ENCODE results near the gene TP53INP2. TPM values are rescaled to one million over a fixed set of nuclear protein-coding genes. Genes with fewer than 3 reads are reported as not detected.

Gene TP53INP2
- total and polyA plus RNA-seq, 2 of the 13 experiments (the other 11 are each of a cell fraction or from before 2014, with no cell fraction given) = 5.2 to 18.8 TPM

DNA sequence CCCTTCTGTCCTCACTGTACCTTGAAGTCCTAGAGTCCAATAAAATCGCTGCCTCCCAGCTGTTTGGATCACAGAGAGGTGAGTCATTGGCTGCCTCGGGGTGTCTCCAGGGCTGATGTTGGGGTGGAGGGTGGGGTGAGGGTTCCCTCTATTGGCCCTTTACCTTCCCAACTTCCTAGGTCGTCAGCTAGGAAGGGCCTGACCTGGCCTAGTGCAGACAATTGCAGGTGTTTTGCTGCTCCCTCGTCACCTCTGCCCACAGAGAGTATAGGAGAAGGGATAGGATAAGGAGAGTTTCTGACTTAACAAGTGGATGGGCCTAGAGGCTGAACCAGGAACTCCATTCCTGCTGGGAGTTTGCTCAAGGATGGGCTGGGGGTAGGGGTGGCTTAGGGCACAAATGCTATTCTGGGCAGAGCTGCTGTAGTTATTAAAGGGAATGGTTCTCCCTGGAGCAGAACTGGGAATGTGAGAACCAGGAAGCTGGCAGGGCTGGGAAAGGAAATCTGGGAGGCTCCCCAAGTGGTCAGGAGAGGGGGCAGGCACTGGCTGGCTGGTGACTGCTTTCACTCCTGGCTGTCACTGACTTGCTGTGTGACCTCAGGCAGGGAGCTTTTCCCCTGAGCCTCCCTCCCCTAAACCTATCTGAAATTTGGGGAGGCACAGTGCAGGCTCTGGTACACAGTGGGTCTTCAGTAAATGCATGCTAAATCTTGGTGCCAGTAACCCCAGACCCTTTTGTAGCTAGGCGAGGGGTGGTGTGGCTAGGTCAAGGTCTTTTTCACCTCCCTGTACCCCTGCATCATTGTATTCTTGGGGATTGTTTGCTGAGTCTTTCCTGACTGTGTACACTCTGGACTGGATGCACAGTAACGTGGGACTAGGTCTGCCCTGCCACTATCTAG is 1.5 kb downstream of the TP53INP2 start (continued):
- TF ChIP-seq SNAI1 (CRISPR knock-in tag; IDR thresholded peaks at IDR 0.05; ENCODE audit: borderline replicate concordance) (0 out of 2 replicates have a peak, but pooled peaks have one; percentile 4), FOSL2 (CRISPR knock-in tag; IDR thresholded peaks at IDR 0.05) (peak; percentile 92), ISL2 (CRISPR knock-in tag; IDR thresholded peaks at IDR 0.05) (no peak), NR2F2 (IDR thresholded peaks at IDR 0.05; ENCODE audit: borderline replicate concordance, low read depth) (peak; percentile 36; the same call in 1 of the 2 replicates), RFXAP (CRISPR knock-in tag; IDR thresholded peaks at IDR 0.05; ENCODE audit: borderline replicate concordance) (peak; percentile 69; the same call in 1 of the 2 replicates), SOX13 (IDR thresholded peaks at IDR 0.05) (0 out of 2 replicates have a peak, but pooled peaks have one; percentile 31), SOX13 (CRISPR knock-in tag; conservative IDR thresholded peaks at IDR 0.05 in 1 of 2, IDR thresholded peaks at IDR 0.05 in 1 of 2) (peak in 1 of 2 experiments; percentile 76; a peak in 2 of 4 replicates), SIN3B (IDR thresholded peaks at IDR 0.05; ENCODE audit: low read length) (no peak), PHF20 (CRISPR knock-in tag; IDR thresholded peaks at IDR 0.05) (peak; percentile 6; the same call in 1 of the 2 replicates), BRCA1 (CRISPR knock-in tag; IDR thresholded peaks at IDR 0.05) (peak; percentile 28; the same call in 1 of the 2 replicates), CENPX (CRISPR knock-in tag; IDR thresholded peaks at IDR 0.05) (no peak), ZFP90 (CRISPR knock-in tag; IDR thresholded peaks at IDR 0.05; ENCODE audit: borderline replicate concordance) (peak; percentile 24; the same call in 1 of the 2 replicates), PCBP2 (optimal IDR thresholded peaks at IDR 0.05; ENCODE audit: low read depth, low read length, poor library complexity, severe bottlenecking) (peak; percentile 17), ZNF333 (CRISPR knock-in tag; IDR thresholded peaks at IDR 0.05; ENCODE audit: borderline replicate concordance) (no peak)
- TF ChIP-seq, protein P1, sequence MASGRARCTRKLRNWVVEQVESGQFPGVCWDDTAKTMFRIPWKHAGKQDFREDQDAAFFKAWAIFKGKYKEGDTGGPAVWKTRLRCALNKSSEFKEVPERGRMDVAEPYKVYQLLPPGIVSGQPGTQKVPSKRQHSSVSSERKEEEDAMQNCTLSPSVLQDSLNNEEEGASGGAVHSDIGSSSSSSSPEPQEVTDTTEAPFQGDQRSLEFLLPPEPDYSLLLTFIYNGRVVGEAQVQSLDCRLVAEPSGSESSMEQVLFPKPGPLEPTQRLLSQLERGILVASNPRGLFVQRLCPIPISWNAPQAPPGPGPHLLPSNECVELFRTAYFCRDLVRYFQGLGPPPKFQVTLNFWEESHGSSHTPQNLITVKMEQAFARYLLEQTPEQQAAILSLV (CRISPR knock-in tag; IDR thresholded peaks at IDR 0.05; ENCODE audit: borderline replicate concordance) = peak; percentile 62
- TF ChIP-seq, protein P2, sequence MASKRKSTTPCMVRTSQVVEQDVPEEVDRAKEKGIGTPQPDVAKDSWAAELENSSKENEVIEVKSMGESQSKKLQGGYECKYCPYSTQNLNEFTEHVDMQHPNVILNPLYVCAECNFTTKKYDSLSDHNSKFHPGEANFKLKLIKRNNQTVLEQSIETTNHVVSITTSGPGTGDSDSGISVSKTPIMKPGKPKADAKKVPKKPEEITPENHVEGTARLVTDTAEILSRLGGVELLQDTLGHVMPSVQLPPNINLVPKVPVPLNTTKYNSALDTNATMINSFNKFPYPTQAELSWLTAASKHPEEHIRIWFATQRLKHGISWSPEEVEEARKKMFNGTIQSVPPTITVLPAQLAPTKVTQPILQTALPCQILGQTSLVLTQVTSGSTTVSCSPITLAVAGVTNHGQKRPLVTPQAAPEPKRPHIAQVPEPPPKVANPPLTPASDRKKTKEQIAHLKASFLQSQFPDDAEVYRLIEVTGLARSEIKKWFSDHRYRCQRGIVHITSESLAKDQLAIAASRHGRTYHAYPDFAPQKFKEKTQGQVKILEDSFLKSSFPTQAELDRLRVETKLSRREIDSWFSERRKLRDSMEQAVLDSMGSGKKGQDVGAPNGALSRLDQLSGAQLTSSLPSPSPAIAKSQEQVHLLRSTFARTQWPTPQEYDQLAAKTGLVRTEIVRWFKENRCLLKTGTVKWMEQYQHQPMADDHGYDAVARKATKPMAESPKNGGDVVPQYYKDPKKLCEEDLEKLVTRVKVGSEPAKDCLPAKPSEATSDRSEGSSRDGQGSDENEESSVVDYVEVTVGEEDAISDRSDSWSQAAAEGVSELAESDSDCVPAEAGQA (IDR thresholded peaks at IDR 0.05; ENCODE audit: low read depth) = 0 out of 2 replicates have a peak, but pooled peaks have one; percentile 32
- TF ChIP-seq, protein P2 (CRISPR knock-in tag; IDR thresholded peaks at IDR 0.05; ENCODE audit: borderline replicate concordance) = no peak
- TF ChIP-seq, protein P3, sequence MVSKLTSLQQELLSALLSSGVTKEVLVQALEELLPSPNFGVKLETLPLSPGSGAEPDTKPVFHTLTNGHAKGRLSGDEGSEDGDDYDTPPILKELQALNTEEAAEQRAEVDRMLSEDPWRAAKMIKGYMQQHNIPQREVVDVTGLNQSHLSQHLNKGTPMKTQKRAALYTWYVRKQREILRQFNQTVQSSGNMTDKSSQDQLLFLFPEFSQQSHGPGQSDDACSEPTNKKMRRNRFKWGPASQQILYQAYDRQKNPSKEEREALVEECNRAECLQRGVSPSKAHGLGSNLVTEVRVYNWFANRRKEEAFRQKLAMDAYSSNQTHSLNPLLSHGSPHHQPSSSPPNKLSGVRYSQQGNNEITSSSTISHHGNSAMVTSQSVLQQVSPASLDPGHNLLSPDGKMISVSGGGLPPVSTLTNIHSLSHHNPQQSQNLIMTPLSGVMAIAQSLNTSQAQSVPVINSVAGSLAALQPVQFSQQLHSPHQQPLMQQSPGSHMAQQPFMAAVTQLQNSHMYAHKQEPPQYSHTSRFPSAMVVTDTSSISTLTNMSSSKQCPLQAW (CRISPR knock-in tag; IDR thresholded peaks at IDR 0.05) = peak; percentile 49; the same call in 1 of the 2 replicates
- TF ChIP-seq, protein P4, sequence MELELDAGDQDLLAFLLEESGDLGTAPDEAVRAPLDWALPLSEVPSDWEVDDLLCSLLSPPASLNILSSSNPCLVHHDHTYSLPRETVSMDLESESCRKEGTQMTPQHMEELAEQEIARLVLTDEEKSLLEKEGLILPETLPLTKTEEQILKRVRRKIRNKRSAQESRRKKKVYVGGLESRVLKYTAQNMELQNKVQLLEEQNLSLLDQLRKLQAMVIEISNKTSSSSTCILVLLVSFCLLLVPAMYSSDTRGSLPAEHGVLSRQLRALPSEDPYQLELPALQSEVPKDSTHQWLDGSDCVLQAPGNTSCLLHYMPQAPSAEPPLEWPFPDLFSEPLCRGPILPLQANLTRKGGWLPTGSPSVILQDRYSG (CRISPR knock-in tag; IDR thresholded peaks at IDR 0.05) = no peak
